ENCODE data around the gene CD4. TPM values are rescaled to one million over a fixed set of nuclear protein-coding genes. Genes with fewer than 3 reads are reported as not detected.

The CD4 gene
- total RNA-seq, 2 experiments from 2014 or later = 324 to 327 TPM

- CTCF ChIA-PET = interaction anchor here (1.9 to 2.3 kb wide), 2 partner anchors 10 to 20 kb away, joined by 8 to 13 read pairs; partner anchors contain the start of gene MLF2
- H3K27me3 Mint-ChIP-seq = peaks cover 7% of the 10 kb centered on the region
- POLR2A ChIA-PET = interaction anchor here (0.8 to 14.0 kb wide), 9 partner anchors 8 to 280 kb away, joined by 3 to 153 read pairs (median 9); partner anchors contain the start of genes CD4, CDCA3, COPS7A and GPR162
- H3K4me1 Mint-ChIP-seq = peaks cover 72% of the 10 kb centered on the region
- H3K9me3 Mint-ChIP-seq = no peaks in the 10 kb centered on the region
- peak; percentile 42 for DNase-seq
- peaks cover 31% of the 10 kb centered on the region for H3K36me3 Mint-ChIP-seq (ENCODE audit: low read depth)
- peak overlapping the region; percentile 85 for H3K4me3 Mint-ChIP-seq
- H3K27ac Mint-ChIP-seq = peak overlapping the region; percentile 93
Observed at GRCh38 chr12:6773590-6774351, 15.6 kb upstream of the CD4 start.

- CTCF ChIA-PET = interaction anchor here (0.6 to 2.3 kb wide), 6 partner anchors 8 to 1452 kb away, joined by 3 to 13 read pairs (median 8); partner anchors contain the start of gene MLF2
- H3K9me3 Mint-ChIP-seq = no peaks in the 10 kb centered on the region
- H3K4me3 Mint-ChIP-seq = peak overlapping the region; percentile 85
- H3K4me1 Mint-ChIP-seq = peaks cover 74% of the 10 kb centered on the region
- H3K27me3 Mint-ChIP-seq = peaks cover 8% of the 10 kb centered on the region
- DNase-seq = peak; percentile 42
- H3K27ac Mint-ChIP-seq = peak overlapping the region; percentile 93
- H3K36me3 Mint-ChIP-seq (ENCODE audit: low read depth) = peaks cover 32% of the 10 kb centered on the region
- POLR2A ChIA-PET = interaction anchor here (0.8 to 14.0 kb wide), 10 partner anchors 8 to 281 kb away, joined by 3 to 153 read pairs (median 7); partner anchors contain the start of genes CD4, CDCA3, COPS7A and GPR162
Observed at GRCh38 chr12:6774499-6775062, 14.7 kb upstream of the CD4 start.

GRCh38 chr12:6775185-6776174, 13.8 kb upstream of the CD4 start:
- POLR2A ChIA-PET = interaction anchor here (1.4 to 14.0 kb wide), 8 partner anchors 10 to 208 kb away, joined by 3 to 153 read pairs (median 10); partner anchors contain the start of genes CD4, COPS7A, GPR162 and MLF2
- Mint-ChIP-seq H3K9me3 (no peaks in the 10 kb centered on the region), H3K36me3 (ENCODE audit: low read depth) (peaks cover 32% of the 10 kb centered on the region), H3K27me3 (peaks cover 8% of the 10 kb centered on the region), H3K4me1 (peaks cover 80% of the 10 kb centered on the region), H3K4me3 (peak overlapping the region; percentile 85), H3K27ac (peak overlapping the region; percentile 93)
- no peak for DNase-seq
- CTCF ChIA-PET = interaction anchor here (0.5 to 2.3 kb wide), 7 partner anchors 9 to 1451 kb away, joined by 3 to 13 read pairs (median 7); partner anchors contain the start of gene MLF2

GRCh38 chr12:6777386-6777785, 11.9 kb upstream of the CD4 start:
- H3K36me3 Mint-ChIP-seq (ENCODE audit: low read depth) = peaks cover 32% of the 10 kb centered on the region
- POLR2A ChIA-PET = interaction anchor here (0.8 to 14.0 kb wide), 6 partner anchors 9 to 88 kb away, joined by 3 to 153 read pairs (median 6); partner anchors contain the start of genes CD4, MLF2 and ZNF384

GRCh38 chr12:6778217-6778573, 11.1 kb upstream of the CD4 start:
- Mint-ChIP-seq H3K4me3 (peak overlapping the region; percentile 71), H3K27ac (peak overlapping the region; percentile 69), H3K36me3 (ENCODE audit: low read depth) (peaks cover 32% of the 10 kb centered on the region), H3K27me3 (peaks cover 8% of the 10 kb centered on the region), H3K4me1 (peaks cover 66% of the 10 kb centered on the region), H3K9me3 (no peaks in the 10 kb centered on the region)
- DNase-seq = no peak
- ChIA-PET POLR2A (interaction anchor here (0.7 to 14.0 kb wide), 5 partner anchors 10 to 73 kb away, joined by 3 to 153 read pairs (median 8); partner anchors contain the start of genes CD4, CDCA3, COPS7A and MLF2), CTCF (interaction anchor here (0.5 to 8.6 kb wide), 15 partner anchors 9 to 157 kb away, joined by 3 to 64 read pairs (median 3); partner anchors contain the start of genes CD4, COPS7A, MLF2 and PTMS)

More at GRCh38 chr12:6777386-6777785, 11.9 kb upstream of the CD4 start:
- Mint-ChIP-seq H3K9me3 (no peaks in the 10 kb centered on the region), H3K27me3 (peaks cover 8% of the 10 kb centered on the region), H3K4me3 (no peak overlapping the region), H3K27ac (no peak overlapping the region), H3K4me1 (peaks cover 70% of the 10 kb centered on the region)
- DNase-seq = no peak
- CTCF ChIA-PET = interaction anchor here (1.0 to 8.6 kb wide), 5 partner anchors 11 to 53 kb away, joined by 4 to 64 read pairs (median 5); partner anchors contain the start of genes COPS7A, MLF2 and PTMS

- POLR2A ChIA-PET = interaction anchor here (0.7 to 14.0 kb wide), 6 partner anchors 10 to 72 kb away, joined by 3 to 153 read pairs (median 14); partner anchors contain the start of genes CD4, CDCA3, COPS7A and MLF2
- DNase-seq = peak; percentile 91
- peaks cover 68% of the 10 kb centered on the region for H3K4me1 Mint-ChIP-seq
- H3K36me3 Mint-ChIP-seq (ENCODE audit: low read depth) = peaks cover 32% of the 10 kb centered on the region
- peak overlapping the region; percentile 74 for H3K27ac Mint-ChIP-seq
- peaks cover 6% of the 10 kb centered on the region for H3K27me3 Mint-ChIP-seq
- peak overlapping the region; percentile 71 for H3K4me3 Mint-ChIP-seq
- H3K9me3 Mint-ChIP-seq = no peaks in the 10 kb centered on the region
- CTCF ChIA-PET = interaction anchor here (0.5 to 8.6 kb wide), 17 partner anchors 7 to 158 kb away, joined by 3 to 64 read pairs (median 4); partner anchors contain the start of genes CD4, COPS7A, LAG3 and MLF2
Observed at GRCh38 chr12:6778574-6779550, 10.5 kb upstream of the CD4 start.

- no peak for DNase-seq
- Mint-ChIP-seq H3K4me3 (no peak overlapping the region), H3K4me1 (peaks cover 68% of the 10 kb centered on the region), H3K9me3 (no peaks in the 10 kb centered on the region), H3K36me3 (ENCODE audit: low read depth) (peaks cover 24% of the 10 kb centered on the region), H3K27me3 (peaks cover 3% of the 10 kb centered on the region), H3K27ac (peak overlapping the region; percentile 74)
- ChIA-PET POLR2A (interaction anchor here (0.6 to 14.0 kb wide), 8 partner anchors 8 to 240 kb away, joined by 3 to 153 read pairs (median 4); partner anchors contain the start of genes CD4, CDCA3, LAG3 and MLF2), CTCF (interaction anchor here (0.5 to 8.6 kb wide), 12 partner anchors 8 to 212 kb away, joined by 3 to 64 read pairs (median 4); partner anchors contain the start of genes CD4, GPR162, LAG3 and MLF2)
Observed at GRCh38 chr12:6779708-6780432, 9.5 kb upstream of the CD4 start.

- CTCF ChIA-PET = interaction anchor here (0.5 to 8.6 kb wide), 11 partner anchors 8 to 213 kb away, joined by 3 to 64 read pairs (median 4); partner anchors contain the start of genes CD4, GPR162, LAG3 and MLF2
- POLR2A ChIA-PET = interaction anchor here (0.6 to 14.0 kb wide), 9 partner anchors 9 to 241 kb away, joined by 3 to 153 read pairs (median 4); partner anchors contain the start of genes CD4, CDCA3, LAG3 and MLF2
- no peaks in the 10 kb centered on the region for H3K9me3 Mint-ChIP-seq
- peaks cover 17% of the 10 kb centered on the region for H3K36me3 Mint-ChIP-seq (ENCODE audit: low read depth)
- DNase-seq = no peak
- no peak overlapping the region for H3K4me3 Mint-ChIP-seq
- peaks cover 65% of the 10 kb centered on the region for H3K4me1 Mint-ChIP-seq
- peaks cover 3% of the 10 kb centered on the region for H3K27me3 Mint-ChIP-seq
- peak overlapping the region; percentile 31 for H3K27ac Mint-ChIP-seq
Observed at GRCh38 chr12:6780573-6780972, 8.8 kb upstream of the CD4 start.

GRCh38 chr12:6782119-6782518, 7.2 kb upstream of the CD4 start:
- Mint-ChIP-seq H3K4me3 (no peak overlapping the region), H3K27me3 (peaks cover 3% of the 10 kb centered on the region), H3K9me3 (no peaks in the 10 kb centered on the region), H3K36me3 (ENCODE audit: low read depth) (peaks cover 8% of the 10 kb centered on the region), H3K27ac (no peak overlapping the region), H3K4me1 (peaks cover 64% of the 10 kb centered on the region)
- no peak for DNase-seq
- POLR2A ChIA-PET = interaction anchor here (1.0 to 14.0 kb wide), 4 partner anchors 8 to 198 kb away, joined by 3 to 153 read pairs (median 4); partner anchors contain the start of genes CD4 and COPS7A
- CTCF ChIA-PET = interaction anchor here (0.7 to 8.6 kb wide), 5 partner anchors 16 to 219 kb away, joined by 3 to 64 read pairs (median 3); partner anchors contain the start of genes MLF2 and PTMS

All from activated CD4-positive, alpha-beta memory T cell treated with anti-CD3 and anti-CD28 coated beads, Interleukin-2, amount 10 ng/mL, durations not matched to agents 7 days and 5 days (primary cell).